GM12874 (cell line): Measurements from ENCODE around the gene ZBTB43.

Experiments
- CTCF ChIP-seq: IDR thresholded peaks from 2 replicates; pipeline ENCODE4 v1.5.1; 2011; ENCODE audit warnings: low read depth, mild to moderate bottlenecking, control low read depth, low read length, moderate library complexity; ENCODE audit not compliant: insufficient read depth

The ZBTB43 gene

DNA sequence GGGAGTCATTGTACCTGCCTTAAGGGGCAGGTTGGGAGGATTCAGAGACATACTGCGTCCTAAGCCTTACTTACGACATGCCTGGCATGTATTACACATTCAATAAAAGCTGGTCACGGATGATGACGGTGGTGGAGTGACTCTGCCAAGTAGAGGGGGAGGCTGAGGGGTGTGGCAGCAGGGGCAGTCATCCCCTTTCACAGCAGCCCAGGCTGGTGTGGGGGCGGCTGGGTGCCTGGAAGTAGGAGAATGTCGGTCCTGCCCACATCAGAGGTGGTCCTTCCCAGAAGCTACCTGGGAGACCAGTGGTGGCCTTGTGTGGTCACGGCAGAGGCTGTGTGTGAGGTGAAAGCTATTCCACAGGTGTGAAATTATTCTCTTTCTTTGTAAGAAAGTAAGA lies 64.5 kb downstream of the ZBTB43 start:
- no peak for TF ChIP-seq CTCF

DNA sequence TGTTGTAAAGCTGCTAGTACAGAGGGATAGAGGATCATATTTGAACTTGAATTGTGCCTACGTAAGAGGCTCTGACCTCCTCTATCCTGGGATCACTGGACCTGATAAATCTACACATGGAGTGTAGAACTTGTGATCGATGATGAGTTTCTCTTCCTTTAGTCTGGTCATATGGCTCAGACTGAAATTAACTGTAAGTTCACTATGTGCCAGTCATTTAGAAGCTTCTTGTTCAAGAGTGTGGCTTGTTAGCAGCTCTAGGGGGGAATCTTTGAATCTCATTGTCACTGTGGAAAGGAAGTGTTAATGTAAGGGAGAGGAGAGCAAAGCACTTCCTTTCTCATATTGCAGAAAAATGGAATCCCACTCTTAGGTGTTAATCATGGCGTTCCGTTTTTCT lies 67.7 kb downstream of the ZBTB43 start:
- no peak for TF ChIP-seq CTCF

DNA sequence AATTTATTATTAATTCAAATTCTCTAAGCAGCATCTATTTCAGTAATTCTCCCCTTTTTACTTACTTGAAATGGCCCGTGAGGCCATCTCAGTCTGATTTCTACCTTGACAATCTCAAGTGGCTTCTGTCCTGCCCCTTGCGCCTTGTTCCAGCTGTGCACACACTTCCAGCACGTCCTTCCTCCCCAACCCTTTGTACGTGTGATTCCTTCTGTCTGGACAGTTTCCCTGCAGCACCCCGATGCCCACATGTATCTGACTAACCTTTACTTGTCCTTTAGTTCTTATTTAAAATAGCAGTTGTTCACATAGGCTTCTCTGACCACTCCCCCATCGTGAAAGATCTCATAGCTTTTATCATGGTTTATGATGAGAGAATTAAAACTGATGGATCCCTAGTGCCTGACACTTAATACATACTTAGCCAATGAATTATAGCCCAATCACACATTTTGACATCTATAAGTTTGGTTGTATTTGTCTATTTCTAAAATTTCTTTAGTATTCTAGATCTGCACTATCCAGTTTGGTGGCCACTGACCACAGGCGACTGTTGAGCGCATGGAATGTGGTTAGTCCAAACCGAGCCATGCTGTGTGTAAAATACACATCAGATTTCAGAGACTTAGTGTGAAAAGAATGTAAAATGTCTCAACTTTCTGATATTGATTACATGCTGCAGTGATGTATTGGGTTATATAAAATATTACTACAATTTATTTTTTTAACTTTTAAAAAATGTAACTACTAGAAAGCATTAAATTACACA lies 69.9 kb downstream of the ZBTB43 start:
- TF ChIP-seq CTCF = no peak

GRCh38 chr9:126875756-126876510 lies 71.1 kb downstream of the ZBTB43 start:
- TF ChIP-seq CTCF = no peak

- TF ChIP-seq CTCF = no peak
These were observed 71.7 kb downstream of the ZBTB43 start for GRCh38 chr9:126876531-126876930.

DNA sequence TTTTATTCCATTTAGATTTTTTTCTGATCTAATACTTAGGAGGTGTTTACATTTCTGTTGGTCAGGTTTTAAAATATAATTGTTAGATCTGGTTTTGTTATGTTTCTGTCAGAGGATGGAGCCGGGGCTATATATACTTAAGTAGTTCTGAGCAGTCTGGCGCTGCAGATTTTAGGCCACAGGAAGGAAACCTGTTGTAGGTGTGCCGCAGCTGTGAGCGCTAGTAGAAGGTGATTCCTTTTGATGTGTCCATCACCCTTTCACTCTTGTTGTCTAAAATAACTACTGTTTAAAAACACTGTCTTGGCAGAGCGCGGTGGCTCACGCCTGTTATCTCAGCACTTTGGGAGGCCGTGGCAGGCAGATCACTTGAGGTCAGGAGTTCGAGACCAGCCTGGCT lies 72.6 kb downstream of the ZBTB43 start:
- TF ChIP-seq CTCF = no peak

DNA sequence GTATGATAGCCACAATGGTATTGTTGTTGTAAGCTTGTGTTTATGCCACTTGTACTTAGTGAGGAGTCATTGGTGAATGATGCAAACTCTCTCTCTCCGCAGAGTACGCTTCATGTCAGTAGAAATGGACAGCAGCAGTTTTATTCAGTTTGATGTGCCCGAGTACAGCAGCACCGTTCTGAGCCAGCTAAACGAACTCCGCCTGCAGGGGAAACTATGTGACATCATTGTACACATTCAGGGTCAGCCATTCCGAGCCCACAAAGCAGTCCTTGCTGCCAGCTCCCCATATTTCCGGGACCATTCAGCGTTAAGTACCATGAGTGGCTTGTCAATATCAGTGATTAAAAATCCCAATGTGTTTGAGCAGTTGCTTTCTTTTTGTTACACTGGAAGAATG lies 74.4 kb downstream of the ZBTB43 start:
- TF ChIP-seq CTCF = no peak
